HG02852 (cell line): Measurements from ENCODE around the gene AKR1C8.
"Not testable (repeated sequence)": the region's sequence is repeated elsewhere in the genome, so short reads cannot be mapped to it uniquely, and the experiment has no call there.

Experiments
- ATAC-seq: cut with Tn5 transposase; IDR thresholded peaks from one replicate; pipeline ENCODE4 v1.9.1; 2021; ENCODE audit warnings: mild to moderate bottlenecking, moderate library complexity; ENCODE audit not compliant: unreplicated experiment

AKR1C8 gene

DNA sequence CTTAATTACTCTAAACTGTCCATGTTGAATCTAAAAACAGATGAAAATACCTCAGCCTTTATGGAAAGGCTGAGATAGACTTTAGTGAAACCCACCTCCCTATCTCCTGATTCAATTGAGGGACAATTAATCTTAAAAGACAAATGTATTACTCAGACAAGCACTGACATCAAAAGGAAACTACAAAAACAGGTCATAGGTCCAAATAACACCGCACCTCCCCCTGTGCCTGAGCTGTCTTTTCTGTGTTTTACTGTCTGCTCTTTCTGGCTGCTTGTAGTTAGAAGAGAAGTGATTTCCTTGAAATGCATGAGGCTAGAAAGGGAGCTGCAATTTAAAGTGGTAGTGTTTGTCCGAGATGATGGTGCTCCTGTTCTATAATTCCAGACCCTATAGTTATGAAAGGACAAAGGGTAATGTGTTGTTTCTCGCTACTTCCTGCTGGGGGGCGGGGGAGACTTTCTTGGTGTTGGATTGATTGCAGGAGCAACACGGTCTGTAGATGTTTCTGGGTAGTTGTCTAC is 16.0 kb downstream of the AKR1C8 start:
- ATAC-seq = no peak

DNA sequence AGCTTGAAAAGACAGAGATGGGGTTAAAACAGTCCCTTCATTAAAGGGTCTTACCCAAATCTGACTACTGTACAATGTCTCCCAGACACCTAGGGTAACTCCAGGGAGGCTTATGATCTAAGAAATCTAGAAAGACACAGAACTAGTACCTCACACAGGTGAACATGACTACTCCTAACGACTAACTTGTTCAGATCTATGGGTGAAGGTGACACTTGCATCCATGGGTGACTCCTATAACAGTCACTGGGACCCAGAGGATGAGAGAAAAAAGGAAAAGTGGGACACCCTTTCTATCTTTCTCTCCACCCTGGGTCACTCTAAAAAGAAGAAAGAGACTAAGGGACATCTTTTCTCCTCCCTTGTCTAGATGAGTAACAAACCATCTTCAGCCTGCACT is 19.2 kb downstream of the AKR1C8 start:
- ATAC-seq = no peak

DNA sequence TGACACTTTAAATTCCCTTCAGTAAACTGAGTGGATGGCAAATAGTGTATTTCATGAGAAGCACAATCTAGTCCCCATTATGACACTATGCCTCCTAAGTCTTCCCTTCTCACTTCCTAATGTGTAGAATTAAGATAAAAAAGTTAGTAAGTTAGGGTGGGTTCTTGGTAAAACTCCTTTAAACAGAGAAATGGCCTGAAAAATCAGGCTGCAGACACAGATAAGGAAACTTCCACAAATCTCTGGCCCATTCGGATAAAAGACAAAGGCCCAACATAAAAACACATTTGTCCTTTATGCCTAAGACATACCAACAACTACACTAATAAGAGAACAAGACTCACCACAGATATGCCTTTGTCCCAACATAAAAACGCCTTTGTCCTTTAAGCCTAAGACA is 21.5 kb downstream of the AKR1C8 start:
- ATAC-seq = no peak

DNA sequence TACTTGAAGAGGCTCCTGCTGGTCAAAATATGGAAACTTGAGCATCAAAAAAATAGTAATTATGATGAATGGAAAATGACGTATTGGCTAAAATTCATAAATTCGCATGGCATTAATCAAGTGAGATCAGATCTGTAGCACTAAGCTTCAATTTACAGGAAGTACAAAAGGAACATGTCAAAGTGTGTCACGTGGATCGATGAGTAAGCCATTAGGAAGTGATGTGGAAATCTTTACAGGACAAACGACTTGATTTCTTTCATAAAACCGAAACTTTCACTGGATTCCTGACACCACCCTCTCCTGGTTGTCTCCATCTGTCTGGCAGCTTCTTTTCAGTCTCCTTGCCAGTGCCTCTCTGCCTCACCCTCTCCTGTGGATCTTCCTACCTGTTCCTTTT is 25.8 kb downstream of the AKR1C8 start:
- ATAC-seq = no peak

DNA sequence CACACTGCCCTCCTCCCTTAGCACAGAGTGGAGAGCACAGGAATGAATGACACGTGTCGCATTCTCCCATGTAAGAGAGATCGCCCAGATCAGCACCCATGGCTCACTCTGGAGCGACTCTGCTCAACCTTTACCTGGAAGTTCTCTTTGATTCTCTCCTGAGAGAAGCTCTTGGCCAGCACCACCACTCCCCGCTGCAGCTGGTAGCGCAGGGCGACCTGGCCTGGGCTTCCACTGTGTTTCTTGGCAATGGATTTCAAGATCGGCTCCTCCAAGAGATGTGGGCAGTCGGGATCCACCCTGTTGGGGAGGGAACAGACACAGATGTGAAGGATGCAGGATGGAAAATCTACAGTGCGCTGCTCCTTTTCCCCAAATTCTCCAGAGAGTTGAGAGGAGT is 27.4 kb downstream of the AKR1C8 start:
- ATAC-seq = no peak

DNA sequence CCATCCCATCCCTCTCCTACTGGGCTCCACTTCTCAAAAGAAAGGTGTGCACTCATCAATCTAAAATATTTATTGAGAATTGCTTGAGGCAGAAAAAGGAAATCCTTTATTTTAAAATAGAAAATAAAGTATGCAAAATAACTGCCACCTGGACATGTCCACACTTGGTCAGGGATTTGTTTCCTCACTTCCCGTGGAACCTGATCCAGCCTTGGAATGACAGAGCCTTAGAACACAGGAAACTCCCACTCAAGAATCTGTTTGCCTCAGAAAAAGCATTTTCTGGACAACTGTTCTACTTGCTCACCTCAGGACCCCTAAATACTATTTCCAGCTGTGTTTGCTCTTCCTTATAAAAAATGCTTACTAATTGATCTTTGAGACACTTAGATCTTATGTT is 29.0 kb downstream of the AKR1C8 start:
- no peak for ATAC-seq

DNA sequence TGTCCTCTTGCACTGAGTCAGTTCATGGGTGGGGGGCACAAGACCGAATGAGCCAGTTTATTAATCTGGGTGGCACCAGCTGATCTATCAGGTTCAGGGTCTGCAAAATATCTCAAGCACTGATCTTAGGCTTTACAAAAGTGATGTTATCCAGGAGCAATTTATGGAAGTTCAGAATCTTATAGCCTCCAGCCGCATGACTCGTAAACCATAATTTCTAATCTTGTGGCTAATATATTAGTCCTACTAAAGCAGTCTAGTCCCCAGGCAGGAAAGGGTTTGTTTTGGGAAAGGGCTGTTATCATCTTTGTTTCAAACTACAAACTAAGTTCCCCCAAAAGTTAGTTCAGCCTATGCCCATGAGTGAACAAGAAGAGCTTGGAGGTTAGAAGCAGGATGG is 33.9 kb downstream of the AKR1C8 start:
- no peak for ATAC-seq

DNA sequence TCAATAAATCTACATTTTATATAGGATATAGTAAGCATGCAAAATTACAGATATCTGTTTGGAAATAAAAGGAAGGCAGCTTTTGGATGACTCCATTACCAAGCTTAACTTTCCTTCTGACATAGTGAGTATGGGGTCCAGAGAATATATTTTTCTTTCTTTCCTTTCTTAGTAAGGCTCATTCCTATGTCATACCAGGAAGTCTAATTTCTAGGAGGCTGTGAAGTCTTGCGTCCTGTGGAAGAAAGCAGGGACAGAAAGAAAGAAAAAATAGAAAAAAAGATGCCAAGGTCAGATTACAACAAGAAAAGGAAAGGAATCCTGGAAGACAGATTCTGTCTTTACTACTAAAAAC is 36.3 kb downstream of the AKR1C8 start:
- no peak for ATAC-seq

DNA sequence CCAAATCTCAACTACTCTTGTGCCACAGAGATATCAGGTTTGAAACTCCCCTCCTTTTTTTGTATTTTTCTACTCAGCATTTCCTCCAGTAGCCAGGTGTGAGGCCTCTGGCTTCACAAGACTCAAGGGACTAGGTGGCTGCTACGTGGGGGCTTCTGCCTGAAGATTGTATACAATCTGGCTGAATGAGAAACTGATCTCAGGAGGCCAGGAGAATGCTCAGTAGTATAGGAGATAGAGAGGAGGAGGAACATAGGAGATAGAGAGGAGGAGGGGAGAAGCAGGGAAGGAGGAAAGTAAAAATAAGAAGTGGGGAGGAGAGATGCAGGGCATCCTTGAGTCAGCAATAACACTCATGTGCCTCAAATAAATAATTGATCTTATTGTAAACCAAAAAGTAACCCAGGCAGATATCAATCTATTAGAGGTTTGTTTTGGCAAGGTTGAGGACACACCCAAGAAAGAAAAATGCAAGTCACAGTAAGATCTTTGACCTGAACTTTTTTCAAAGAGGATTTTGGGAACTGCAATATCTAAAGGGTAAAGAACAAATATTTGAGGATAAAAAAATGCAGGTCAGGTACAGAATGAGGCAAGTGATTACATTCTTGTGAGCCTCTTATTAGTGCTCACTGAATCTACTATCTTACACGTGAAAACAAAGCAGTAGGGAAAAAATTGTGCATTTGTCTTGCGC is 36.8 kb downstream of the AKR1C8 start:
- ATAC-seq = no peak

DNA sequence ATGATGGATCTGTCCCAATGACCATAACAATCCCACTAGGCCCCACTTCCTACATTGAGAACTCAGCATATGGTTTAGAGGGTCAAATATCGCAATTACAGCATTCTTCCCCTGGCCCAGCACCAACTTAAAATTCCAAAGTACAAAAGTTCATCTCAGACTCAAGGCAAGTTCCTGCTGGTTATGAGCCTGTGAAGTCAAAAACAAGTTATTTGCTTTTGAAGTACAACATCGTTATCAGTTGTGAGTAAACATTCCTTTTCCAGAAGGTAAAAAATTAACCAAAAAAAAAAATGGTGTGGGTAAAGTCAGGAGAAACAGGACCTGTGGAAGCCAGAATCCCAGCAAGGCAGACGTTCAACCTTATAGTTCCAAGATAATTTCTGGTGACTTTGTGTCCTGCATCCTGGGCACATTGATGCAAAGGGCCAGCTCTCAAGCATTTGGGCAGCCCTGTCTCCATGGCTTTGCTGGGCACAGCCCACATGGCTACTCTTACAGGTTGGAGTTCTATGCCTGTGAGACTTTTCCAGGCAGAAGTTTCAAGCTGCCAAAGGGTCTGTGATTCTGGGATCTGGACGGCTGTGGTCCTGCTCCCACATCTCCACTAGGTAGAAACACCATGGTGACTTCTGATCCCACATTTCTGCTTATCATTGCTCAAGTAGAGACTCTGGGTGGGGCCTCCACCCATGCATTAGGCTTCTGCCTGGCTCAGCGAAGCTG is 37.5 kb downstream of the AKR1C8 start:
- no peak for ATAC-seq

DNA sequence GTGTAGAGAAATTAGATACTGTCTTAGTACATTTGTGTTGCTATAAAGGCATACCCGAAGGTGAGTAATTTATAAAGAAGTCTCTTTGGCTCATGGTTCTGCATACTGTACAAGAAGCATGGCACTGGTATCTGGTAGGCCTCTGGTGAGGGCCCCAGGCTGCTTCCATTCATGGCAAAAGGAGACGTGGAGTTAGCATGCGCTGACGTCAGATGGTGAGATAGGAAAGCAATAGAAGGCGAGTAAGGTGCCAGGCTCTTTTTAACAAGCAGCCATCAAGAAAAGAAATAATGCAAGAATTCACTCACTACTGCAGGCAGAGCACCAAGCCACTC is 38.1 kb downstream of the AKR1C8 start:
- ATAC-seq = no peak

DNA sequence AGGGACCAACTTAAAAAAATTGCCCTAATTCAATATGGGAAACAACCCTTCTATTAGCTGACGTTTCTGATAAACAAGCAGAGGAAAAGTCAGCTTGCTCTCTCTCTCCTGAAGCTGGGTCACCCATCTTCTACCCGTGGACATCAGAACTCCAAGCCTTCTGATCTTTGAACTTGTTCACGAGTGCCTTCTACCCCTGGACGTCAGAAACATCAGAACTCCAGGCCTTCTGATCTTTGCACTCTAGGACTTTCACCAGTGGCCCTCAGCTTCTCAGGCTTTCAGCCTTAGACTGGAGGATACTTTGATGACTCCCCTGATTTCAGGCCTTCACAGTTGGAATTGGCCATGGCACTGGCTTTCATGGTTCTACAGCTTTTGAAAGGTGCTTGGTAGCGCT is 41.8 kb downstream of the AKR1C8 start:
- ATAC-seq = no peak

DNA sequence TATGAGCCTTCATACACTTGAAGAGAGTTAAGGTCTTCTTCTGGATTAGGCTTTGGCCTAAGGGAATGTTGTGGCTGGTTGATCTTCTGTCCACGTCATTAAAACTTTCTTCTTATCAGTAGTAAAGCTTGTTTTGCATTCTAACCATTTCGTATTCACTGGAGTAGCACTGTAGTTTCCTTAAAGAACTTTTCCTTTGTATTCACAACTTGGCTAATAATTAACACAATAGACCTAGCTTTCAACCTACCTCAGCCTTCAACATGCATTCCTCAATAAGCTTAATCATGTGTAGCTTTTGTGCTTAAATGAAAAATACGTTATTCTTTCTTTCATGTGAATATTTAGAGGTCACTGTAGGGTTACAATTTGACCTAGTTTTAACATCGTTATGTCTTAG is 42.8 kb downstream of the AKR1C8 start:
- no peak for ATAC-seq

DNA sequence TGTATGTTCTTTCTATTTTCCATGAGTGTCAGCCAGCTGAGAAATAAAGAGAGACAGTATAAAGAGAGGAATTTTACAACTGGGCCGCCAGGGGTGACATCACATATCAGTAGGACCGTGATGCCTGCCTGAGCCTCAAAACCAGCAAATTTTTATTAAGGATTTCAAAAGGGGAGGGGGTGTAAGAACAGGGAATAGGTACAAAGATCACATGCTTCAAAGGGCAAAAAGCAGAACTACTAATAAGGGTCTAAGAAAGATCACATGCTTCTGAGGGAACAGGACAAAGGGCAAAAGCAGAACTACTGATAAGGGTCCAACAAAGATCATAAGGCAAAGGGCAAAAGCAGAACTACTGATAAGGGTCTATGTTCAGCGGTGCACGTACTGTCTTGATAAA is 47.3 kb downstream of the AKR1C8 start:
- not testable (repeated sequence) for ATAC-seq

DNA sequence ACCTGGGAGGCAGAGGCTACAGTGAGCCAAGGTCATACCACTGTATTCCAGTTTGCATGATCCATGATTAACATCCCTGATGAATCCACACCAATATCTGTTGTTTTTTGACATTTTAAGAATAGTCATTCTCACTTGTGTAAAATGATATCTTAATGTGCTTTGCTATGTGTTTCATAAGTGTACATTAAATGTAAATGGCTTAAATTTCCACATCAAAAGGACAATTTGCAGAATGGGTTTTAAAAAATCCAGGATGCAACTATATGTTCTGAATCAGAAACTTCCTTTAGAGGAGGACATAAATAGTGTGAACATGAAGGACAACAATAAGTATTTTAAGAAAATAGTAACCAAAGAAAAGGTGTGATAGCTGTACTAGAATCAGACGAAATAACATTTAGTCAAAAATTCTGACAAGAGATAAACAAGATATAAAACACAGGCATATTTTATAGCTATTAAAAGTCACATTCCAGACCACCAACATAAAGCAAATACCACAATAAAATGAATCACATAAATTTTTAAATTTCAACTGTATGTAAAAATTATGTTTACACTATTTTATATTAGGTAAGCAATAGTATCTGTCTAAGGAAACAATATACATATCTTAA is 48.4 kb downstream of the AKR1C8 start:
- no peak for ATAC-seq

DNA sequence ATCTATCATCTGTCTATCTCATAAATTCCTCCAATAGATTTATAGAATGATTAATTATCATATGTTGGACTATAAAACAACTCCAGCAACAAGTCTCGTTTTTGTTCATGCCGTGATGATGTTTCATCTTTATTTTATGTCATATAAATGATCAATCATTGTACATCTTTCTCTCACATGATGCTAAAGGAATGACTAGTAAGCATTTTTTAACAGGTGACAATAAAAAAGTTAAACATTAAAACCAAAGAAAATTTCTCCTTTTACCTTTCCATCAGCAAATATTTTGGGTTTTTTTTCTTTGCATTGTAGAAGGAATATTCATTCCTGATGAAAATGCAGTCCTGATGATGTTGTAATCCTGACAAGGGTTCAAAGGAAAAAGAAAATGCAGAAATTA is 49.4 kb downstream of the AKR1C8 start:
- no peak for ATAC-seq

DNA sequence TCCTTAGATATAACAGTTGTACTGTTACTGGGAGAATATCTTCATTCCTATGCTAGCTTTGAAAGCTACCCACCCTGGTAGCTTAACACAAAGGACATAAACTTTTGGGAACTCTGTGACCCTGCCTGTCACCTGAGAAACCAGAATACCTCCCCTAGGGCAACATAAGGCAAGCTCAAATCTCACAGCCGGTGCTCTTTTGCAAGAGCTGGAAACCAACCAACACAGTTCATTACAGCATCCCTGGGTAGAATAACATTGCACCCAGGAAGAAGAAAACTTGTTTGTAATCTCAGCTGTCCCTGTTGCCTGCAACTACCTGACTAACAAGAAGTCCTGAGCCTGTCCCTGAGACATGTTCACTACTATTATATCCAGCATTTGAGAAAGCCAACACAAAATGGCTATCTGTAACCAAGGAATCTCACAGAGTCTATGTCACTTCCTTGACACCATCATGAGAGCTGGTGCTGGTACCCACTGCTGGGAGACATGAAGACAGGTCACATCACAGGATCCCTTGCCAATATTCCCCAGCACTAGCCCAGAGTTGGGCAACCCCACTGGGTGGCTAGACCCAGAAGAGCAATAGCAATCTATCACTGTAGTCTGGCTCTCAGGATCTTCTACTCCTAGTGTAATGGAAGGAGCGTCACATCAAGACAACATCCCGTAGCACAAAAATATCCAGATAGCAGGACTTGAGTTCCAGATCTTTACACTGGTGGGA is 59.5 kb downstream of the AKR1C8 start:
- no peak for ATAC-seq

DNA sequence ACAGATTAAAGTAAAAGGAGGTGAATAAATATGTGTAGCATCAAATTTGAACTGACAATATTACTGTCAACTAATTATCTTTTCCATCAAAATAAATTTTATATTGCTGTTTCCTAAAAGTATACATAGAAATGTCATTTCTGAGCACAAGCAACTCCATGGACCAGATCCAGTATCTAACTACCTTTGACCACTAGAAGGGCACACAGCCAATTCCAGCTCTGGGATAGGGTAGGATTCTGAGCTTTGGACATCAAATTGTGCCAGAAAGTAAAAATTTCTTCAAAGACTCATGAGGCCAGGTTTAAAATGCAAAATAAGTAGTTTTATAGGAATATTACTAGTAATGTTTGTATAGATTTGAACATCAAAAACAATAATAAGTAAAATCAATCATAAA is 61.1 kb downstream of the AKR1C8 start:
- ATAC-seq = no peak

DNA sequence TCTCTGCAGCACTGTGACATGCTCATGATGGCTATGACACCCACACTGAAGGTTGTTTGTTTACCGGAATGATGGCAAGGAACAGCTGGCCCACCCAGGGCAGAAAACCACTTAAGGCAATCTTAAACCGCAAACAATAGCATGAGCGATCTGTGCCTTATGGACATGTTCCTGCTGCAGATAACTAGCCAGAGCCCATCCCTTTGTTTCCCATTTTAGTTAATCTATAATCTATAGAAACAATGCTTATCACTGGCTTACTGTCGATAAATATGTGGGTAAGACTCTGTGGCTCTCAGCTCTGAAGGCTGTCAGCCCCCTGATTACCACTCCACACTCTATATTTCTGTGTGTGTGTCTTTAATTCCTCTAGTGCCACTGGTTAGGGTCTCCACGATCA is 65.0 kb downstream of the AKR1C8 start:
- not testable (repeated sequence) for ATAC-seq

DNA sequence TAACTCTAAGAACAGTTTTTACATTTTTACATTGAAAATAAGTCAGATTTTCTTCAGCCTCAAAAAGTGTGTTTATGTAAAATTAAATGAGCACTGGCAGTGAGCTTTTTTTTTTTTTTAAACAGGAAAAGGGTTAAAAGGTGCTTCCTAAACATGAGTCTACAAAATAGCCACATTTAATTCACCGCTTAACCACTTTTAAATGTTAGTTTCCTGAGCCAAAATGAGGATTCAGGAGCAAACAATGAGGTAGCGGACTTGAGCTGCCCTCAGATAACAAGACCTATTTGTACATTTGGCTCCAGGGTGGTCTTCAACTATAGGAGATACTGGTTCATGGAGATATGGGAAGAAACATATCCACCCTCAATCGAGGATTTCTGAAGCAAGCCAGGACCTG is 67.9 kb downstream of the AKR1C8 start:
- no peak for ATAC-seq

DNA sequence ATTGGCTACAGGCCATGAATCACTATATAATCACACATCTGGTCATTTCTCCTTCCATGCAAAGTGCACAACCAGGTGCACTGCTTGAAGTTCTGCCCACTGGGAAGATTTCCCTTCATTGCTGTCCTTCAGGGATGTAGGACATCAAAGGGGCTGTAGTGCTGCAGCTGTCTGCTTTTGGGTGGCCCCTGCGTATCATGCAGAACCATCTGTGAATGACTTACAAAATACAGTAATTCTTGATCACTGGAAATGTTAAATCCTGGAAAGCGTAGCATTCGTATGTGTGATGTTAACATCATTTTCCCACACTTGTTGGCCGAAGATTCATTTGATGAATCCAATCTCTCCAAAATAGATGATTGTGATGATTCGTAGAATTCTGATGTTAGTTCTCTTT is 68.3 kb downstream of the AKR1C8 start:
- ATAC-seq = no peak

DNA sequence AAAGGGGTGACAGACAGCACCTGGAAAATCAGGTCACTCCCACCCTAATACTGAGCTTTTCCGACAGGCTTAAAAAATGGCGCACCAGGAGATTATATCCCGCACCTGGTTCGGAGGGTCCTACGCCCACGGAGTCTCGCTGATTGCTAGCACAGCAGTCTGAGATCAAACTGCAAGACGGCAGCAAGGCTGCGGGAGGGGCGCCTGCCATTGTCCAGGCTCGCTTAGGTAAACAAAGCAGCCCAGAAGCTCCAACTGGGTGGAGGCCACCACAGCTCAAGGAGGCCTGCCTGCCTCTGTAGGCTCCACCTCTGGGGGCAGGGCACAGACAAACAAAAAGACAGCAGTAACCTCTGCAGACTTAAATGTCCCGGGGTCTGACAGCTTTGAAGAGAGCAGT is 75.1 kb downstream of the AKR1C8 start:
- not testable (repeated sequence) for ATAC-seq
